ENCODE results near the gene PCYT2.

PCYT2 gene

GRCh38 chr17:81907219-81908145 is 3.7 kb downstream of the PCYT2 start:
- no peak overlapping the region for H3K27ac ChIP-seq
- TF ChIP-seq ZFX (IDR thresholded peaks at IDR 0.05), result no peak
- TF ChIP-seq, protein P1, sequence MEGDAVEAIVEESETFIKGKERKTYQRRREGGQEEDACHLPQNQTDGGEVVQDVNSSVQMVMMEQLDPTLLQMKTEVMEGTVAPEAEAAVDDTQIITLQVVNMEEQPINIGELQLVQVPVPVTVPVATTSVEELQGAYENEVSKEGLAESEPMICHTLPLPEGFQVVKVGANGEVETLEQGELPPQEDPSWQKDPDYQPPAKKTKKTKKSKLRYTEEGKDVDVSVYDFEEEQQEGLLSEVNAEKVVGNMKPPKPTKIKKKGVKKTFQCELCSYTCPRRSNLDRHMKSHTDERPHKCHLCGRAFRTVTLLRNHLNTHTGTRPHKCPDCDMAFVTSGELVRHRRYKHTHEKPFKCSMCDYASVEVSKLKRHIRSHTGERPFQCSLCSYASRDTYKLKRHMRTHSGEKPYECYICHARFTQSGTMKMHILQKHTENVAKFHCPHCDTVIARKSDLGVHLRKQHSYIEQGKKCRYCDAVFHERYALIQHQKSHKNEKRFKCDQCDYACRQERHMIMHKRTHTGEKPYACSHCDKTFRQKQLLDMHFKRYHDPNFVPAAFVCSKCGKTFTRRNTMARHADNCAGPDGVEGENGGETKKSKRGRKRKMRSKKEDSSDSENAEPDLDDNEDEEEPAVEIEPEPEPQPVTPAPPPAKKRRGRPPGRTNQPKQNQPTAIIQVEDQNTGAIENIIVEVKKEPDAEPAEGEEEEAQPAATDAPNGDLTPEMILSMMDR (conservative IDR thresholded peaks at IDR 0.05), result no peak

- TF ChIP-seq, protein P1 (conservative IDR thresholded peaks at IDR 0.05), result no peak
- TF ChIP-seq ZFX (IDR thresholded peaks at IDR 0.05), result no peak
- H3K27ac ChIP-seq, result no peak overlapping the region
These were observed 4.6 kb downstream of the PCYT2 start for GRCh38 chr17:81906476-81907218.

DNA sequence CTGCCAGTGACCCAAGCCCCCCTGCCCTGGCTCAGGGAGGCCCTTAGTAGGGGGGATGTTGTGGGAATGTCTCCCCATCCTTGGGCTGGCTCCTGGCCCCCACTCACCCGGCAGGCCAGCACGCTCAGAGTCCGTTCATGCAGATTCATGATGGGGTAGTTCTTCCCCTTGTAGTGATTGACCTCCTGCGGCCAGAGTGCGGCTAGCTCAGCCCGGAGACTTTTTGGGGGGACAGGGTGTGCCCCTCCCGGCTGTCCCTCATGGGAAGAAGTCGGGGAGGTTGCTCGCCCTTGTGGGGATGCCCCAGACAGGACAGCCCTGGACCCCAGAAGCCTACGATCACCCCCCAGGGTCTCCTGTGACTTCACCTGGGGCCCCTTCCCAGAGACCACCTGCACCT is 5.2 kb downstream of the PCYT2 start:
- H3K27ac ChIP-seq, result no peak overlapping the region
- TF ChIP-seq ZFX (IDR thresholded peaks at IDR 0.05), result no peak
- TF ChIP-seq, protein P1 (conservative IDR thresholded peaks at IDR 0.05), result no peak

DNA sequence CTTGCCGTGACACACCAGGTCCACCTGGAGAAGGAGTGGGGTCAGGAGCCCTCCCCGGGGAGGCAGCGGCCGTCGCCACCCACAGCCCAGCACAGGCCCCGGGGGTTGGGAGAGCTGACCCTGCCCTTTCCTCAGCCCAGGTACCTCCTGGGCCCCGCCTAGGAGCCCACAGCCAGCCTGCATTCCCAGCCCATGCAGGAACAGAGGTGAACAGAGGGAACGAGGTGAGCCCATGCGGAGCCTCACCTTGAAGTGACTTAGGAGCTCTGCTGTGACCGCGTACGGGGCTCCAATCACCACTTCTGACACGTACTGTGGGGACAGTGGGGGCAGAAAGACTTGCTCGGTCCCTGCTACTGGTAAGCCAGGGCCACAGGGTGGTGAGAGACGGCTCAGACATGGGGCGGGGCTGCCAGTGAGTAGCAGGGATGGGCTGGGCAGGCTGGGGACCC is 5.7 kb downstream of the PCYT2 start:
- TF ChIP-seq, protein P1 (conservative IDR thresholded peaks at IDR 0.05), result no peak
- no peak overlapping the region for H3K27ac ChIP-seq

DNA sequence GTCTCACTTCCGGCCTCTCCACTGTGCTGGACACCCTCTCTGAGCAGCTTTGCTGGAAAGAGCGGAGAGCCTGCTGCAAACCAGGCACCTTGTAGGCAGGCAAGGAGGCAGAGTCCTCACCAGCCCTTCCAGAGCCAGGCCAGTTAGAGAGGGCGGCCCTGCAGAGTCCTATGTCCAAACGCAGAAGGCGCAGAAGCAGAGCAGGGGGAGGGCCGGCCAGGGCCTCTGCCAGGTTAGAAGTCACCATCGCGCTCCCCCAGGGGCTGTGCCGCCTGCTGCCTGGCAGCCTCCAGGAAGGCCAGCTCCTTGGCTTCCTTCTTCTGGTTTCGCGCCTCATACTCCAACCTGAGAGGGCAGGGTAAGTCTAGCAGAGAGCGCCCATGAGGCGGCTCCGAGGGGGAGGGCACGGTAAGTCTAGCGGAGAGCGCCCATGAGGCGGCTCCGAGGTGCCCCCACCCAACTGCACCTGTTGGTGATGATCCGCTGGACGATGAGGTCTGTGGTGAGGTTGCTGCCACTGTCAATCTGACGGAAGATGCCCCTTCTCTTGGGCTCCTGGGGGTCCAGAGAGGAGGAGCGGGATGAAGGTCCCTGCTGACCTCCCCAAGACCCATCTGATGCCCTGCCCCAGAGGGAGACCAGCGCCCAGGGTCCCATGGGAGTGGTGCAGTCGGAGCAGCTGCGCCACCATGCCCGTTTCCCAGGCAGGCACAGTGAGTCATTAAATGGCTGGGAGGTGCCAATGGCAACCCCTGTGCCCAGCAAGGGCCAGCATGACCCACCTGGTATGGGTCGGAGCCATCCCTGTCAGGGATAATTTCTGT is 6.4 kb downstream of the PCYT2 start:
- no peak for TF ChIP-seq ZFX (IDR thresholded peaks at IDR 0.05)
- TF ChIP-seq, protein P1 (conservative IDR thresholded peaks at IDR 0.05), result no peak

DNA sequence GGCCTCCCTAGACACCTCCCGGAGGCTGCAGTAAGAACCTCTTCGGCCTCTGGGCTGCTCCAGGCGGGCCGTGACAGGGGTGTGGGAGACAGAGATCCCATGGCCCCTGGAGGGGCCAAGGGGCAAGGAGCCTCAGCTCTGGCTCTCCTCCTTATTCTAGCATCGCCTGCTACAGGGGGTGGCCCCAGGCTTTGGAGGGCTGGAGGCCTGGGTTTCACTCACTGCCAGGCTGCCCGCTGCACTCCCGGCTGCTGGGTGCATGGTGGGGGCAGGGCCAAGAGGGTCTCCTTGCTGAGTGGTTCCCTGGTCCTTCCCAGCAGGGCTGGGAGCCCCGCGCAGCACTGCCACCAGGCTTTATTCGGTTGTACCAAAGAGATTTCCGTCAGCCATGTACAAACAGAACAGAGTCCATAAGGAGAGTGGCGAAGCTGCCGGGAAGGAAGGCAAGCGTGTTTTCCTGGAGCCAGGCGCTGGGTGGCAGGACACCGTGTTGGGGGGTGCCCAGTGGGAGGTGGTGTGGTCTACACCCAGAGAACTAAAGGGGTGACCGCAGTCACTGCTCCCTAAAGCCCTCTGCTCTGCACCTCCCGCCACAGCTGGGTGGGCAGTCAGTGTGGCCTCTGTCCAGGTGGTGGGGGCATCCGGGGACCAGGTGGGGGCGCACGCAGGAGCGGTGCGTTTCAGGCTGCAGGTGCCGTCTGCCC is 7.2 kb downstream of the PCYT2 start:
- no peak overlapping the region for H3K27ac ChIP-seq
- TF ChIP-seq, protein P1 (conservative IDR thresholded peaks at IDR 0.05), result no peak
- TF ChIP-seq ZFX (IDR thresholded peaks at IDR 0.05), result no peak

More for the DNA sequence above, 6.4 kb downstream of the PCYT2 start:
- H3K27ac ChIP-seq, result no peak overlapping the region
